ENCODE data around the gene EXOC5.

- TF ChIP-seq CTCF (conservative IDR thresholded peaks at IDR 0.05), result no peak
- TF ChIP-seq ZFX (IDR thresholded peaks at IDR 0.05), result no peak
These were observed 19.0 kb upstream of the EXOC5 start for GRCh38 chr14:57287745-57288144.

Data from C4-2B (cell line).